Subcutaneous adipose tissue (tissue), 4 donors: ENCODE measurements around the gene RERE. TPM values are rescaled to one million over a fixed set of nuclear protein-coding genes. Genes with fewer than 3 reads are reported as not detected.

Source experiments
- CTCF ChIP-seq: fragments of 450-650 bp; IDR thresholded peaks from one replicate; pipeline ENCODE4 v1.5.1; 2016; ENCODE audit warnings: low read depth, mild to moderate bottlenecking, control low read depth, antibody characterized with exemption, moderate library complexity
- total RNA-seq, 4 donors: library from RNA; depleted of rRNA; stranded (reverse); fragments of >200 nt; gene quantifications; one replicate each; pipeline ENCODE4 v1.1.0, GENCODE V29; 2016

RERE gene
- total RNA-seq, 4 donors from 2014 or later, result 67.0 to 91.4 (median 83.1) TPM

- no peak for TF ChIP-seq CTCF
Observed at GRCh38 chr1:8851060-8851459, 33.6 kb upstream of the RERE start.

GRCh38 chr1:8848663-8849386 is 31.4 kb upstream of the RERE start:
- TF ChIP-seq CTCF, result no peak

- no peak for TF ChIP-seq CTCF
Observed at GRCh38 chr1:8847990-8848389, 30.6 kb upstream of the RERE start.

GRCh38 chr1:8846263-8846662 is 28.8 kb upstream of the RERE start:
- no peak for TF ChIP-seq CTCF

GRCh38 chr1:8845104-8846097 is 28.0 kb upstream of the RERE start:
- no peak for TF ChIP-seq CTCF

- TF ChIP-seq CTCF, result no peak
Observed at GRCh38 chr1:8844501-8845006, 27.1 kb upstream of the RERE start.

GRCh38 chr1:8841395-8841794 is 24.0 kb upstream of the RERE start:
- TF ChIP-seq CTCF, result no peak
